Testis (tissue), 3 donors: ENCODE results near the gene ZNF330. TPM values are rescaled to one million over a fixed set of nuclear protein-coding genes. Genes with fewer than 3 reads are reported as not detected.

ENCODE experiments used
- DNase-seq: peaks from one replicate; pipeline ENCODE4 v3.0.0-alpha.2; 2019
- H3K27ac ChIP-seq, 2 donors: fragments of 200-600 bp; sonication (generic); one replicate each; pipeline ENCODE4 v1.5.1; 2019
- H3K27me3 ChIP-seq: fragments of 200-600 bp; sonication (generic); one replicate; pipeline ENCODE4 v1.5.1; 2019
- H3K36me3 ChIP-seq: fragments of 200-600 bp; sonication (generic); one replicate; pipeline ENCODE4 v1.5.1; 2017; ENCODE audit warnings: low read depth; ENCODE audit errors: missing control alignments
- H3K4me1 ChIP-seq: fragments of 200-600 bp; sonication (generic); one replicate; pipeline ENCODE4 v1.5.1; 2019
- H3K4me3 ChIP-seq, 2 donors: fragments of 200-600 bp; sonication (generic); one replicate each; pipeline ENCODE4 v1.5.1; 2017 to 2019
- H3K9me3 ChIP-seq: fragments of 200-600 bp; sonication (generic); one replicate; pipeline ENCODE4 v1.5.1; 2017
- POLR2A ChIP-seq: fragments of 450-650 bp; IDR thresholded peaks from one replicate; pipeline ENCODE4 v1.6.1; 2017; ENCODE audit warnings: antibody characterized with exemption, mild to moderate bottlenecking, moderate library complexity
- WGBS, 2 donors: methylation state at CpG; one replicate each; pipeline ENCODE4 v1.1.5; 2018; 5-methylcytosine and 5-hydroxymethylcytosine counted together
- intact Hi-C: fragments of 100-400 bp; cut with DNase I; formaldehyde crosslinking; loops from one replicate; pipeline ENCODE4 v1.15.1; 2023; ENCODE audit warnings: low total_unique reads
- polyA plus RNA-seq: library from polyadenylated mRNA; stranded (reverse); fragments of 350-450 nt; fragmentation: Illumina TruSeq; extraction: RNeasy Lipid Tissue Mini Kit (QIAGEN cat#74804); gene quantifications from one replicate; pipeline ENCODE4 v1.2.3, GENCODE V29; 2014; ENCODE audit warnings: low read depth, low replicate concordance; ENCODE audit not compliant: insufficient read depth
- total RNA-seq, 2 donors: library from RNA; depleted of rRNA; stranded (reverse); fragments of >200 nt; gene quantifications; one replicate each; pipeline ENCODE4 v1.2.3, GENCODE V29; 2016
- TF ChIP-seq, protein P1 (sequence below), 3 experiments: fragments of 450-650 bp in 2 of 3; fragments of 200-600 bp in 1 of 3; sonication (generic) in 1 of 3; IDR thresholded peaks; one replicate each; pipeline ENCODE4 v1.5.1; 2016 to 2019; ENCODE audit warnings: antibody characterized with exemption in 3 of 3, mild to moderate bottlenecking in 2 of 3, moderate library complexity in 1 of 3

Gene ZNF330
- total and polyA plus RNA-seq, 3 donors from 2014 or later = 20.6 to 42.0 (median 22.8) TPM

DNA sequence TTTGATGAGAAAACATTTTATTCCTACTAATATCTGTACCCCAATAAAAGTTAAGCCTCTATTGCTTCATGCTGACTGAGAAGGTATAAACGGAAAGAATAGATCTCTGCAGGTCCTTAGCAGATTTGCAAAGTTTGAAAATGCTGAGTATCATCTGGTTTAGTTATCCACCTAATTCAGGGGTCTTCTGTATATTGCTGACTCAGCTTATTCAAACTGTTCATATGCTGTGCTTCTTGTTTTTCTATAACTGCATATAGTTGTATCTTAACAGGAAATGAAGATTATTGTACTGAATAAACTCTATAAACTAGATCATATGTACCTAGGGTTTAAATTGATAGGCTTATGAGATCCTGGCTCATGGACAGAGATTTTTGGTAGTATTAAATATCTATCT is 23.7 kb downstream of the ZNF330 start:
- intact Hi-C loops = no loop called here
- no peaks in the 10 kb centered on the region for H3K36me3 ChIP-seq
- 76 to 79% methylated on average over 1 of the region's 1 CpG for WGBS, 2 donors

DNA sequence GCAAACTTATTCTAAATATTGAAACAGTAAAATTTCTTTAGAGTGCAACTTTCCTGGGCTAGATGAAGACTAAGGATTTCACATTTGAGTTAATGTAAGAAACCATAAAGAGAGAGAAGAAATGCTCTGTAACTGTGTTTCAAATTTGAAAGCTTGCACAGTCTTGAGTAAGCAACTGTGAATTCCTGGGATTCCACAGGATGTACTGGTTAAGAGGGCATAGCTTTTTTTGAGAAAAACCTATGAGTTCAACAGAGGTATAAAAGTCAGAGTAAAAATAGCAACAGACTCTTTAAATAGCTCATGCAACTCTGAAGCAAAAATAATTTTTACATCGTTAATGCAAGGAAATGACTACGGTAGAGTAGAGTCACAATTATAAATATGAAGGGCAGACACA is 25.5 kb downstream of the ZNF330 start:
- Histone ChIP-seq H3K9me3 (no peaks in the 10 kb centered on the region), H3K4me3 (no peak overlapping the region), H3K4me1 (no peaks in the 10 kb centered on the region), H3K27ac (no peak overlapping the region), H3K27me3 (no peaks in the 10 kb centered on the region), H3K36me3 (no peaks in the 10 kb centered on the region)
- TF ChIP-seq, protein P1, sequence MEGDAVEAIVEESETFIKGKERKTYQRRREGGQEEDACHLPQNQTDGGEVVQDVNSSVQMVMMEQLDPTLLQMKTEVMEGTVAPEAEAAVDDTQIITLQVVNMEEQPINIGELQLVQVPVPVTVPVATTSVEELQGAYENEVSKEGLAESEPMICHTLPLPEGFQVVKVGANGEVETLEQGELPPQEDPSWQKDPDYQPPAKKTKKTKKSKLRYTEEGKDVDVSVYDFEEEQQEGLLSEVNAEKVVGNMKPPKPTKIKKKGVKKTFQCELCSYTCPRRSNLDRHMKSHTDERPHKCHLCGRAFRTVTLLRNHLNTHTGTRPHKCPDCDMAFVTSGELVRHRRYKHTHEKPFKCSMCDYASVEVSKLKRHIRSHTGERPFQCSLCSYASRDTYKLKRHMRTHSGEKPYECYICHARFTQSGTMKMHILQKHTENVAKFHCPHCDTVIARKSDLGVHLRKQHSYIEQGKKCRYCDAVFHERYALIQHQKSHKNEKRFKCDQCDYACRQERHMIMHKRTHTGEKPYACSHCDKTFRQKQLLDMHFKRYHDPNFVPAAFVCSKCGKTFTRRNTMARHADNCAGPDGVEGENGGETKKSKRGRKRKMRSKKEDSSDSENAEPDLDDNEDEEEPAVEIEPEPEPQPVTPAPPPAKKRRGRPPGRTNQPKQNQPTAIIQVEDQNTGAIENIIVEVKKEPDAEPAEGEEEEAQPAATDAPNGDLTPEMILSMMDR (IDR thresholded peaks at IDR 0.05) = no peak
- TF ChIP-seq POLR2A = no peak
- intact Hi-C loops = no loop called here
- 47% methylated on average over 2 of the region's 2 CpGs for WGBS, 2 donors
- no peak for DNase-seq

More for the DNA sequence above, 23.7 kb downstream of the ZNF330 start:
- Histone ChIP-seq H3K4me3 (no peak overlapping the region), H3K27ac (no peak overlapping the region), H3K27me3 (no peaks in the 10 kb centered on the region), H3K4me1 (no peaks in the 10 kb centered on the region), H3K9me3 (no peaks in the 10 kb centered on the region)
- no peak for DNase-seq
- no peak for TF ChIP-seq POLR2A
- TF ChIP-seq, protein P1 (IDR thresholded peaks at IDR 0.05) = no peak

DNA sequence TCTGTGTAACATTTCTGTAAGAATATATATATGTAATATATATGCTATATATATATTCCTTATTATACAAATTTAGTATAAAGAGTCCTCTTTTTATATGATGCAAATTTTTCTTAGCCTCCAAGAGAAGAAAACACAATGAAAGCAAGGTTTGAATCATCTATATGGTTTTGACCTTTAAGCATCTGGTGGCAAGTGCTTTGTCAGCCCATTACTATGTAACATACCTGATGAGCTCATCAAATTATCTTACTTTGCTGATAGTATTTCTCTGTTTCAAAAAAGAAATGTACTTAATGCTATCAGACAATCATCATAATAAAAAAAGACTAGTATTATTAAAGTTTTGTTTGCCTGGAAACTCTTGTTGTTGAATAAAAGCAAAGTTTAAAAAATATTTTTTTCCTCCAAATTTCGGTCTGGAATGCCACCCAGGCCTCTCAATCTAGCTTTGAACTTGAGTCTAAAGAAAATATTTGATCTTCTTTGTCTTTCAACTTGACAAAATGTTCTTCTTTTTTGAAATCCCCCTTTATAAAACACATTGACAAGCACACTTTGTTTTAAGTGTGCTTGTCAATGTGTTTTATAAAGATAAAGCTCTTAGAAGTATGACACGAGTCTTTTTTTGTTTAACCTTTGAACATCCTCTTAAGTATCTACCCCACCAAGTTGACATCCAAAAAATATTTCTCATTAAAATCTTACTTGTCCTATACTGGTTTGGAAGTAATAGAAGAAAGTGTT is 26.2 kb downstream of the ZNF330 start:
- Histone ChIP-seq H3K4me3 (no peak overlapping the region), H3K4me1 (no peaks in the 10 kb centered on the region), H3K27me3 (no peaks in the 10 kb centered on the region), H3K27ac (no peak overlapping the region), H3K9me3 (no peaks in the 10 kb centered on the region), H3K36me3 (no peaks in the 10 kb centered on the region)
- TF ChIP-seq, protein P1 (IDR thresholded peaks at IDR 0.05) = no peak
- no peak for TF ChIP-seq POLR2A
- intact Hi-C loops = no loop called here
- 77 to 83% methylated on average over 2 of the region's 2 CpGs for WGBS, 2 donors
- no peak for DNase-seq

DNA sequence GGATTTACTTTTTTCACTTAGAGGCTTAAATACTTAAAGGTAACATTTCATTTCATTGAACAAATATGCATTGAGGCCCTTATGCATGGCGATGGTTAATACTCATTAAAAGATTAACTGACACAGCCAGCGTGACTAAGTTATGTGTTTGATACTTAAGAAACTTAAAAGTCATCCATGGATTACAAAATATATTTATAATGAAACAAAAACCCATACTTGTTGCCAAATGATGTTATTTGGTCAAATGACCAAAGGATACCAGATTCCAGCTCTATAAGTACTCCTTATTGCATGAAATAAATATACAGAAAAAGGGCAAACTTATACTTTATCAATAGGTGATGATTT is 26.7 kb downstream of the ZNF330 start:
- Histone ChIP-seq H3K36me3 (no peaks in the 10 kb centered on the region), H3K27me3 (no peaks in the 10 kb centered on the region), H3K4me1 (no peaks in the 10 kb centered on the region), H3K27ac (no peak overlapping the region), H3K4me3 (no peak overlapping the region), H3K9me3 (no peaks in the 10 kb centered on the region)
- TF ChIP-seq, protein P1 (IDR thresholded peaks at IDR 0.05) = no peak
- DNase-seq = no peak
- intact Hi-C loops = no loop called here
- WGBS, 2 donors = 84 to 89% methylated on average over 2 of the region's 2 CpGs

DNA sequence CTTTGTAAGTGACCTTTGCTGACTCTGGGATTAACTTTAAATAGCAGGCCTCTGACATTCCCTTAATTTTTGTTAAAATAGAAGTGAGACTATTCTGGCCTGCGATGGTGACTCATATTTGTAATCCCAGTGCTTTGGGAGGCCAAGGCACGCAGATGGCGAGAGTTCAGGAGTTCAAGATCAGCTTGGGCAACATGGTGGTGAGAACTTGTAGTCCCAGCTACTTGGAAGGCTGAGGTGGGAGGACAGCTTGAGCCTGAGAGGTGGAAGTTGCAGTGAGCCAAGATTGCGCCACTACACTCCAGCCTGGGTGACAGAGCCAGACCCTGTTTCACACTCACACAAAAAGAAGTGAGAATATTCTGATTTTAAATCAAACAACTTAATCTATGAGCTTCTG is 27.3 kb downstream of the ZNF330 start:
- intact Hi-C loops = no loop called here
- Histone ChIP-seq H3K27me3 (no peaks in the 10 kb centered on the region), H3K4me1 (no peaks in the 10 kb centered on the region), H3K9me3 (no peaks in the 10 kb centered on the region), H3K27ac (no peak overlapping the region), H3K4me3 (no peak overlapping the region), H3K36me3 (no peaks in the 10 kb centered on the region)
- no peak for DNase-seq
- 75 to 87% methylated on average over 4 of the region's 4 CpGs for WGBS, 2 donors
- no peak for TF ChIP-seq POLR2A
- TF ChIP-seq, protein P1 (IDR thresholded peaks at IDR 0.05) = no peak
